DMS153 treated with DMSO at 0.1 percent for 48 hours (cell line): ENCODE results near the gene KCNAB2.

Source experiments
- DNase-seq: peaks from one replicate; lab custom pipeline; 2025; ENCODE audit not compliant: unreplicated experiment; lab: John Stamatoyannopoulos, UW

KCNAB2 gene

DNA sequence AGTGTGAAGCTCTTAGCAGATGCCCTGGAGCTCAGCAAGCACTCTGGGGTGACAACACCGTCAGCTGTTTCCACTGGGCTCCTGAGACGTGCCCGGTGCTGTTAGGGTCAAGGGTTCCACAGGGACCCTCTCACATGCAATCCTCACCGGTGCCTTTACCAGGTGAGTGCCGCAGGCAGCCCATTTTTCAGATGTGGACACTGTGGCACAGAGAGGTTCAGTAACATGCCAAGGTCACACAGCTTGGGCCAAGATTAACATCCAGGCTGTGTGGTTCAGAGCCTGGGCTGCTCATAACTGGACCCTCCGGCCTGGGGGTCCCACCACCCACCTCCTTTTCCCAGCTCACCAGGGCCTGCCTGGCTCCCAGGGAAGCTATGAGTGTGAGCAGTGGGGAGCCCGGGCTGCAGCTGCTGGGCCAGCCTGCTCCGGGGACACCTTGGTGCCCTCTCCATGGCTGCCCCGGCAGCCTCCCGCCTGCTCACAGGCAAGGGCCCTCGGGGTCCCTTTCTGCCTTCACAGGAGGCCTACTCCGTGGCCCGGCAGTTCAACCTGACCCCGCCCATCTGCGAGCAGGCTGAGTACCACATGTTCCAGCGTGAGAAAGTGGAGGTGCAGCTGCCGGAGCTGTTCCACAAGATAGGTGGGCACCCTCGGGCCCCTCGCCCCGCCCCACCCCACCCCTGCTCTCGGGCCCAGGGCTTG, 49.3 kb downstream of the KCNAB2 start:
- DNase-seq: no peak

DNA sequence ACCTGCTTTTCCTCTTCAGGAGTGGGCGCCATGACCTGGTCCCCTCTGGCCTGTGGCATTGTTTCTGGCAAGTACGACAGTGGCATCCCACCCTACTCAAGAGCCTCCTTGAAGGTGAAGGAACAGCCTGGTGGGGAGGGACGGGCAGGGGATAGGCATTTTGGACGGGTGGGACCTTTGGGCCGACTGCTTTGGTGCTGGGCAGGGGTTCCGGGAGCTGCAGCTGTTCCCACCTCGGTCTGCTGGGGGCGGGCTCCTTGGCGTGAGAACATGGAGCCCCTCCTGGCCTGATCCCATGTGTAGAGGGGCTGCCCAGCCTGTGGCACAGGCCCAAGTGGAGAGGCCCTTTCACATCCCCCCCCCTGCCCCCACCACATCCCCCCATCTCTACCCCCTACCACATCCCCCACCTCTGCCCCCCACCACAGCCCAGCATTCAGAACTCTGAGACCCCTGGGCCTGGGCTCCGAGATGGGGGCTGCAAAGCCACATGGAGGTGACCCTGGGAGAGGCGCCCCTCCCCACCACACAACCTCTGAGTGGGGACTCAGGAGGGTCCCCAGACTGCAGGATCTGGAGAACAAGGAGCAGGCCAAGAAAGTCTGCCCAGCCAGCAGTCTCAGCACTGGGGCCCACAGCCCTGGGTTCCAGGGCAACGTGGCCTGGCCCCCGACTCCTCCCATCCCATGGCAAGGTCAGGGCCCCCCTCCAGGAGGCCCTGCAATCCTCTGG, 50.0 kb downstream of the KCNAB2 start:
- DNase-seq: no peak

DNA sequence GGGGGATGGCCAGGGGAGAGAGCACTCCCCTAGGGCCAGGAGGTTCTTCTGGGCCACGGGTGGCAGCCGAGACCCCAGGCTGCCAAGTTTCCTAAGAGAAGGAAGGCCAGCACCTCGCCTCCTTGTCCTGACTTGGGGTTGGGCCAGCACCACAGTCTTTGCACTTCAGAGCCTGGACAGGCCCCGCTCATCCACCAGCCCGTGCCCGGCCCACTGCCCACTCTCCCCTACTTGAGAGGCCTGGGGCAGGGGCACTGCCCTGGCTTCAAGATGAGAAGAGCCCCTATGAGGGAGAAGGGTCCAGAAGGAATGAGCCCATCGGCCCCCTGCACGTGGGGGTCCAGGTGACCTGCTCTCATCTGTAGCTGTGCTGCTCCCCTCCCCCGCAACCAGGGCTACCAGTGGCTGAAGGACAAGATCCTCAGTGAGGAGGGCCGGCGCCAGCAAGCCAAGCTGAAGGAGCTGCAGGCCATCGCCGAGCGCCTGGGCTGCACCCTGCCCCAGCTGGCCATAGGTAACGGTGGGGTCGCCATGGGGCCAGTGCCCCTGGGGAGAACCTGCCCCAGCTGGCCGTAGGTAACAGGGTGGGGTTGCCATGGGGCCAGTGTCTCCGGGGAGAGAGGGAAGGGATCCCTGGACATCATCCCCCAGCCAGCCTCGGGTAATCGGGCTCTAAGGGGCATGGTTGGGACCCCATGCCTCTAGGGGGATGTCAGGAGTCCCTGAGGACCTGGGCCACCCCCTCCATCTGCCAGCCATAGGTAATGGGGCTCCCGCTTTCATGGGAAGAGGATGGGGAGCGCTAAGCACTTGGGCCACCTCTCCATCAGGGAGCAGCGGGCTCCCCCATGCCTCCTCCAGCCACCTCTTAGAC, 50.8 kb downstream of the KCNAB2 start:
- no peak for DNase-seq

DNA sequence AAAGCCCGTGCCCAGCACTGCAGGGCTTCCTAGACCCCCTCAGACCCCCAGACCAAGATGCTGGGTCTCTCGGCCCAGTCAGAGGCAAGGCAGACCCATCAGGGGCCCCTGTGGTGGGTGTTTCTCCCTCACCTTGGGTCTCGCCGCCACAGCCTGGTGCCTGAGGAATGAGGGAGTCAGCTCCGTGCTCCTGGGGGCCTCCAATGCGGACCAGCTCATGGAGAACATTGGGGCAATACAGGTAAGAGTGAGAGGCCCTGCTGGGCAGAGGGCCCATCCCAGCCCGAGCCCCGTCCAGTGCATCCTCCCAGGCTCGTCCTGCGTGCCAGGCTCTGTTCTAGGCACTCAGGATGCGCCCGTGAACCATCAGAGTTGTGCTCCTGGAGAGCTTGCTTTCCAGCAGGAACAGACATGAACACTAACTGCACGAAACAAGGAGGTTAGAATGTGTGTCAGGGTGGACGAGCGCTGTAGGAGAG, 51.5 kb downstream of the KCNAB2 start:
- no peak for DNase-seq

DNA sequence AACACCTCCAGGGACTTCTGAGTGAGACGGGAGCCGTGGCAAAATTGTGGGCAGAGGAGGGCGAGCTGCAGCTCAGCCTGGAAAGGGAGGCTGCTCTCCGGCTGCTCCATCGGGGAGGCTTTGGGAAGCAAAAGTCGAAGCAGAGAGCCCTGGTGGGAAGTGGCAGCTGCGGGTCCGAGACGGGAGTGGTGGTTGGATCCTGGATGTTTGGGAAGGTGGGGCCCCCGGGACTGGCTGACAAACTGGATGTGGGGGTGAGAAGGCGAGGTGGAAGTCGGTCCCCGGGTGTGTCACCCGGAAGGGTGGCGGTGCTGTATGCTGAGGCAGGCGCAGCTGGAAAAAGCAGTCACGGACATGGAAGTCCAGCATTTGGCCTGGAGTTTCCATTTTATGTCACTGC, 52.1 kb downstream of the KCNAB2 start:
- DNase-seq: no peak

DNA sequence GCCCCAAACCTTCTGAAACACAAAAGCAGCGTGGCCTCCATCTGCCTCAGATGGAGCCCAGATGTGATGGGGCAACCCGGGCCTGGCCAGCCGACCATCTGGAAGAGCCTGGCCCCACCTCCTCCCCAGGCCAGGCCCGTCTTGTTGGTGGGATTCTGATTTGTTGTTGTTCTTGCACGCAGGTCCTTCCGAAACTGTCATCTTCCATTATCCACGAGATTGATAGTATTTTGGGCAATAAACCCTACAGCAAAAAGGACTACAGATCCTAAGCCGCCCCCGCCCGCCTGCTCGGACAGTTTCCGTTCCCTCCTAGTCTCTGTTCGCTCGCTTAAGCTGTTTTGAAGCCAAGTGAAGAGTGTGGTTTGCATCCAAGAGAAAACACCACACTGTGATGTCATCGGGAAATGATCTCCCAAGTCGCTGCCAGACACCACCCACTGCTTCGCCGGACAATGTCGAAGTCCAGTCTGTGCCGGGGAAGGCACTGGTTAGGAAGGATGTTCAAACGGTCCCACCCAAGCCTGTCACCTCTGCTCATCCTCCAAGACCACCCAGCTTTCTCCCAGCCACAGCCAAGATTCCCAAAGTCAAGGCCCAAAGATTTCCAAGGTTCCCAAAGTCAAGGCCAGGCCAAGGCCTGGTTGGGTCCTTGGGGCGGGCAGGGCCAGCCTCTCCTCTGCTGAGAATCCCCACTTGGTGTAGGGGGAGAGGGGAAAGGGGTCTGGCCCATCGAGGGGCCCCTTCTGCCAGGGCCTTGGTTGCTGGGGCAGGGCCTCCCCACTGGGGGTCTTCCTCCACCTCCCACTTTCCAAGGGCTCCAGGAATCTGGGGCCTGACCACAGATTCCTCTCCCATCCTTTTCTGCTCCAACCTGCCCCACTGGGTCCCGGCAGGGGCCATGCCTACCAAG, 52.9 kb downstream of the KCNAB2 start:
- DNase-seq: no peak

DNA sequence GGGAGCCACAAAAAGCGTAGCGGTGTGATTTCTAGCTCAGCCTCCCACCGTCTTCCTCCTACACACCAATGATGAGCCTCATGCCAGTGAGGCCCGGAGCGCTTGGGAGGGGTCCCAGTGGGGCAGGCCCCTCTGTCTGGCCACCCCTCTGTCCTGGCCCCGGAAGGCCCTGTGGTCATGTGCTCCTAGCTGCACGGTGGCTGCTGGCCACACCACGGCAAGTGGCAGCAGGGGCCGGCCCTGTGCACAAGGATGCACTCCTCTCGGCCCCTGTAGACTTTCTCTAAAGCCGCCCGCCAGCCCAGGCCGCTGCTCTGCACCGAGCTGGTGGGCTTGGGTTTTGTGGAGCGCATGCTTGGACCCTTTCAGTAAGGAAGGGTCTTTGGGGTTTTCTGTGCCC, 53.6 kb downstream of the KCNAB2 start:
- DNase-seq: no peak

DNA sequence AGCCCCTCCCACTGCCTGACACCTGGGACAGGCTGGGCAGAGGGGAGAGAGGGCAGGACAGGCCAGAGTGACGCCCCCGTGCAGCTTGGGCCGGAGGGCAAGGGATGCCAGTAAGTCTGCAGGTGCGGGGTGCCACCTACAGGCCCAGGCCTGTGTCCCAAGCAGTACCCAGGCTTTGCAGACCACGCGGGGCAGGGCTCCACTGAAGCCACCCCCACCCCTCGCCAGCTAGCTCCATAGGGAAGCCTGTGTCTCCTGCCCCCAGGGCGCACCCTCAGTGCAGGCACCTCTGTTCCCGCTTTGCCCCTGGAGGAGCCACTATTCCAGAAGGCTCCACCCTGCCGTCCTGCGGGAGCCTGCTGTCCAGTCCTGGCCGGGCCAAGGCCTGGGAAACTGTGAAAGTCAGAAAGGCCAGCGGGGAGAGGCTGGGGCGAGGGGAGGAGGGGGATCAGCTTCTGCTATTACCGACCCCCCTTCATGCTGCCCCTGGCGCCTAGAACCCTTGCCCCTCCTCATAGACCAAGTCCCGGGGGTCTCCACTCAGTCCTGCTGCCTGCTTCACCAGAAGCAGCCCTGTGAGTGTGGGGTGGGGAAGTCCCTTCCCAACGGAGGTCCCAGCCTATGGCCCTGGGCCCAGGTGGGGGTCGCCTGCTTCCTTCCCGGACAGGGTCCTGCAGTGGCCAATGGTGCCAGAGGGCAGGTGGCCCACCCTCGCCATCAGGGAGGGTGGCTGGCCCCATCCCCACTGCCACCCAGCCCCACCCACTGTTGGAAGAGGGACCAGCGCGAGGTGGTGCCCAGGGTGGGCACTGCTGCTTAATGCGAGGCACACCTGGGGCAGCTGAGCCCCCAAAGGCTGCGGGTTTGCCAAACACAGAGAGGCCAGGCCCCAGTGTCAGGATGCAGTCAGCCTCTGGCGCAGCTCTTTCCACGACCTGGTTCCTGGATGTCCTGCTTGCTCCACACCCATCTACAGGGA, 54.4 kb downstream of the KCNAB2 start:
- DNase-seq: no peak

DNA sequence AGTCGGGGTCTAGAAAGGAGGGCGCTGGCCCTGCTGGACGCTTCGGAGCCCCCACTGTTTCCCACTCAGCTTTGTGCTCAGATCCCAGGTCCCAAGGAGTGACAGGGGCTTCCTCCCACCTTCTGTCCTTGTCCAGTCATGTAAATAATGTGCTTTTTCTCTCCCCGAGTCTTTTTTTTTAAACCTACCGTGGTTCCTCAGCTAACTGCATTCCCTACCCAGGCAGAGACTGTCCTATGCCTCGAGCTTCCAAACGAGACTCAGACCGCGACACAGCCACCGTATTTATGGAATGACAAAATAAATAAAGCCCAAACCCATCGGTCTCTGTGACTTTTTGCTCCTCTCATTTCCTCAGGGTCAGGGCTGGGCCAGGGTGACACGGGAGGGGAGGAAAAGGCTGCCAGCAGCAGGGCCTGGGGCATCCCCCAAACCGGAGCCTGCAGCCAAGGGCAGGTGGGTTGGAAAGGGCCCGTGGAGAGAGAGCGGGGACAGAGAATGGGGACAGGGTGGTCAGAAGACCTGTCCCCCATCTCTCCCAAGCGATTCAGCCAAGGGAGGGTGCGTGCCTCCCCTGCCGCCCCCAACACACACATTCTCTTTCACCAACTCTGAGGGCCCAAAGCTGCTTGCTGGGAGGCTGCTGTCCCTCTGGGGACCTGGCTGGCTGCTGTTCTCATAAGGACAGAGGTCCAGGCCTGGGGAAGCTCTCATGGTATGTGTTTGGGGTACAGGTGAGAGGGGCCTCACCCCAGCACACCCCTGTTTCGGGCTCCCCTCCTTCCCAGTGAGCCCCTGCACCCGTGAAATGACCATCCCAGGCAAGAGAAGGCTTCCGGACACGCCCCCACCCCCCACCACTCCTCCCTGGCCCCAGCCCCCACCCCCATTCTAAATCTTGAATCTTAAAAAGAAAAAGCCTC, 55.4 kb downstream of the KCNAB2 start:
- DNase-seq: no peak

DNA sequence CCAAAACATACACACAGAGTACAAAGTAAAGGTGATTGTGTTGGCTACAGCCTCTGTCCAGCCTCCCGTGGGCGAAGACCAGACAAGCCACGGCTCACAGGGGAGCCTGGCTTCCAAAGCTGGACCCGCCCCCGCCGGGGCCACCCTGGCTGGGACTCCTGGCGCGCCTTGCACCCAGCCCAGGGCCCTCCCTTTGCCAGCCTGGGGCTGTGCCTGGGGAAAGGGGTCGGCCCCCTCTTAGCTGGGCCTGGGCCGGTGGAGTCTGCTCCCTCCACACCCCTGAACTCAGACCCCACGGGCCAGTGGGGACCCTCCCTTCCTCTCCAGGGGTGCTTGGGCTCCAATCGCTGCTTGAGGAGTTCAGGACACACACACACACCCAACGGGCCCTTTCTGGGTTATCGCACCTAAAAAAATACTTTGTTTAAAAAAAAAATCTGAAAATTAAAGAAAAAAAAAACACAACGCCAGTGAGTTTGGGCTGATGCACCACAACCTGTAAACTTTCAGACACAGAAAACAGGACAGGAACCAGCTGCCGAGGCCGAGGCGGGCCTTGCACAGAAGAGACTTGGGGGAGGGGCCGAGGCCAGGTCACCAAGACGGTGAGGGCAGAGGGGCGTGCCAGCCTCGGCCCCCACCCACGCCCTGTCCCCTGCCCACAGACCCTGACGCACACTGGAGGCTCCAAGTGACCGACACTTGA, 56.3 kb downstream of the KCNAB2 start:
- no peak for DNase-seq

DNA sequence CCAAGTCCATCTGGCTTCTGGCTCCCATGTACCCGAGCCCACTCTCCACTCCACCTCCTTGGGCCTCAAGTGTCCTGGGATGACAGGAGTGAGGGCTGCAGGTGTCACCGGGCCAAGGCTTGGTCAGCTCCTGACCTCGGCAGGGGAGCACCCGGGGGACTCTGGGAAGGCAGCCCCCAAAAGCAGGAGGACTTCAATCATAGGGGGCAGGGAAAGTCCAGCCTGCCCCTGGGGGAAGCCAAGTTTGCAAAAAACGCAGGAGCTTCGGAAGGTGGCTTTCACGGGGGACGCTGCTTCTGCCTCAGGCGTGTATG, 56.8 kb downstream of the KCNAB2 start:
- DNase-seq: no peak

DNA sequence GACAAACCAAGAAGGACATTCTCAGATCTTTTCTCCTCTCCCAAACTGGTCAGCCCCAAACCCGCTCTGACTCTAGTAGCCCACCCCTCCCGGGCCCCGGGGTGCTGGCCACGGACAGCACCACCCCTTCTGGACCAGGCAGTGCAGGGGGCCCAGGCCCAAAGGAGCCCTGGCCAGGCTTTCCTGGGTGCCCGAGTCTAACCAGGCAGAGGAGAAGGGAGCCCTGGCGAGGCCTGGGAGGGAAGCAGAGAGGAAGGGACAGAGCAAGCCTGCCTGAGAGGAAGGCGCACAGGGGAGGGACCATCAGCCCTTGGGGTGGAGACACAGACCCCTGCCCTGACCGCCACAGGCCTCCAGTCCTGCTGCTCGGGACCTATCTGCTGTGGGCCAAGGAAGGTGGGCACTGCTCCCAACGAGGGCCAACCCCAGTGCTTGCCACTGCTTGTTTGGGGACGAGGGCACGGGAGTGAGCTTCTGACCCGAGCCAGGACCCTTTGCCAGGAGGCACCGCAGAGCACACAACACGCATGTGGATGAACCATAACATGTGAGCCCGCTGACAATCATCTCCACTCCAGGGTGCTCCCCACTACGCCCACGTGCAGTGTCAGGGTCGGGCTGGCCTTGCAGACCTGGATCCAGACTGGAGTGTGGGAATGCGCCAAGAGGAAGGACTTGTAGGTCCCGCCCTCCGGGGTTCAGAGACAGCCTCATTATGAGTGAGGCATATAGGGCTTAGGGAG, 57.6 kb downstream of the KCNAB2 start:
- no peak for DNase-seq

DNA sequence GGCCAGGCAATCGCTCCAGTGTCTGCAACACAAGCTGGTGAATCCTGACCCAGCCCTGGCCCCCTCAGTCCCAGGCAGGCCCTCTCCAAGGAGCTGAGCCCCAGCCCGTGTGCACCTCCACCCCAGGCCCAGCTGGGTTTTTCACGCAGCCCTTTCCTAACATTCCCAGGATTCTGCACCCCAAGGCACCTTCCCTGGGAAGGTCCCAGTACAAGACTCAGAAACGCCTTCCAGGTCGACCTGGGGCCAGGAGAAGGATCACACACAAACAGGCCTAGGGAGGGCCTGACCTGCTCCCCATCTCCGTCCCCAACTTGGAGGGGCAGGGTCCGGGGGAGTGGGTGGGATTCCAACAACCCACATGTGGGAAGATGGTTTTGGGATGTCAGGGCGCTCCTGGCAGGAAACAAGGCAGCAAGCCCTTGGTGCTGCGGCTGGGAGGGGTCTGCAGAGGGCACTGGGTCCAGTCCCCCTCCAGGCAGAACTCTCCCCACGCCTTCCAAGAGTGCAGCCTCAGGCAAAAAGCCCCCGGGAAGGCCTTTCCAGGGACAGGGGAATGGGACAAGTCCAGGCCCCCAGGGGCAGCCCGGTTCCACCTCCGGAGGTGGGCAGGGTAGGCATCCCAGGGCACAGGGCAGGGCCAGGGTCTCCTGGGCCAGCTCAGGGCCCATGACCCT, 58.3 kb downstream of the KCNAB2 start:
- DNase-seq: no peak

DNA sequence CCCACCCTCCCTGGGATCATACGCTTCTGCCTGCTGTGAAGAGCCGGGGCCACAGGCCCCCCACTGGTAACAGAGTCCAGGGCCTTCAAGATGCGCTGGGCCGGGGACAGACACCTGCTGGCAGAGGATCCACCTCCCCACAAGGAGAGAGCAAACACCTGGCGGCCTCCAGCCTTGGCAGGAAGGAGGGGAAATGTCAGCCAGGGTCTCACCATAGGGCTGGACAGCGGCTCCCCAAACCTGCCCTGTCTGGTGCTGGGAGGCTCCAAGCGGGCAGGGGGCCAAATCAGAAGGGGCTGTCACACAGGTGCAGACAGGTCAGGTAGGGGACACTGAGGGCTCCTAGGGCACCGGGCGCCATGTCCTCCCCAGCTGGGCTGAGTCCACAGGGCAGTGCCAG, 58.9 kb downstream of the KCNAB2 start:
- no peak for DNase-seq

DNA sequence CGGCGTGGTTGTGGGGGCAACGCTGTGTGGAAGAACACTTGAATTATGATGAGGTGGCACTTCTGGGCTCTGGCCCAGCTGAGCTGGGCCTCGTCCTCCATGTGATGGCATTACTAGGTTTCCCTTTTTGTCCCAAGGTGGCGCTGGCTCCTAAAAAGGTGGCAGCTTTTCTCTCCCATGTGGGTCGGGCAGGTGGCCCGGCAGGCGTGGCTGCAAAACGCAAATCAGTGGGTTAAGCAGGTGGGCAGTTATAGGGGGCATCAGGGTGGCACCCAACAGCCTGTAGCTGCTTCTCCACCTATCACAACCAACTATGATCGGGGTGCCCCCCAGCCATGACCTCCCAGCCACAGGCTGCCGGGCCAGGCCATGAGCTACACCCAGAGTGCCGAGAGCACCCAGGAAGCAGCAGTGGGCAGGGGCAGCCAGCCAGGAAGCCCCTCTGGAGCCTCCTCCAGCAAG, 59.6 kb downstream of the KCNAB2 start:
- no peak for DNase-seq

DNA sequence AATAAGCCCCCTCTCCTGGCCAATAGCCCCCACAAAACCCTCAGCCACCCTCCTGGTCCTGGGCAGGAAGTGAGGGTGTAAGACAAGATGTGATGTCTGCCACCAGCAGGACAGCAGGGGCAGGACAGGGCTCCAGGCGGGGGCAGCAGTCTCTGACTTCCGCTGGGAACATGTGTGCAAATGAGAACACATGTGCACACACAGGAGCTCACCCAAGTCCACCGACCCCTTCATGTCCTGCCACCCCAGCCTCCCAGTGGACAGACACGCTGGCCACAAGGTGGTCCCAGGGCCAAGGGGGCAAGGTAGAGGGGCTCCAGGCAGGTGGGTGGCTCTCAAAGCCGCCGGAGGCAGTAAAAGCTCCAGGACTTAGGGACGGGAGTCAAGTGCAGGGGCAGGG, 60.1 kb downstream of the KCNAB2 start:
- no peak for DNase-seq

DNA sequence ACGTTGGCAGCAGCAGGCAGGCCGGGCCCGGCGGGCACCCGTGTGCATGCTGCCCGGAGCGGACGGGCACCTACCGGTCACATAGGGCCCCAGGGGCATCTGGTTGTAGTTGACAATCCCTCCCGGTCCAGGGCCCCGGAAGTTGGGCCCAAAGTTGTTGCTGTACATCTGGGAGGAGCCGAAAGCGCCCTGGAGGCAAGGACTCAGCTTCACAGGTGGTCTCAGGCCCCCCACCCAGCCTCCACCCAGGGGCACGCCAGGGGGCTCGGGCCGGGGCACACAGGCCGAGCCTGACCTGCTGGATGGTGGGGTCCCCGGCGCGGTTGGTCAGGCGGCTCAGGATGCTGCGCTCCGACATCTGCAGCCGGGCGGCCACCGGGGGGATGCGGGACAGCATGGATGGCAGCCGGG, 60.6 kb downstream of the KCNAB2 start:
- DNase-seq: no peak
